GM11168 (cell line): ENCODE measurements around the gene PXDC1.

Experiments
- in situ Hi-C: fragments of 300-500 bp; cut with MboI; formaldehyde crosslinking; loops from one replicate; pipeline ENCODE4 v1.12.0; 2022; ENCODE audit warnings: low sequenced_read_pairs; ENCODE audit not compliant: unreplicated experiment

Gene PXDC1, protein sequence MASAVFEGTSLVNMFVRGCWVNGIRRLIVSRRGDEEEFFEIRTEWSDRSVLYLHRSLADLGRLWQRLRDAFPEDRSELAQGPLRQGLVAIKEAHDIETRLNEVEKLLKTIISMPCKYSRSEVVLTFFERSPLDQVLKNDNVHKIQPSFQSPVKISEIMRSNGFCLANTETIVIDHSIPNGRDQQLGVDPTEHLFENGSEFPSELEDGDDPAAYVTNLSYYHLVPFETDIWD

DNA sequence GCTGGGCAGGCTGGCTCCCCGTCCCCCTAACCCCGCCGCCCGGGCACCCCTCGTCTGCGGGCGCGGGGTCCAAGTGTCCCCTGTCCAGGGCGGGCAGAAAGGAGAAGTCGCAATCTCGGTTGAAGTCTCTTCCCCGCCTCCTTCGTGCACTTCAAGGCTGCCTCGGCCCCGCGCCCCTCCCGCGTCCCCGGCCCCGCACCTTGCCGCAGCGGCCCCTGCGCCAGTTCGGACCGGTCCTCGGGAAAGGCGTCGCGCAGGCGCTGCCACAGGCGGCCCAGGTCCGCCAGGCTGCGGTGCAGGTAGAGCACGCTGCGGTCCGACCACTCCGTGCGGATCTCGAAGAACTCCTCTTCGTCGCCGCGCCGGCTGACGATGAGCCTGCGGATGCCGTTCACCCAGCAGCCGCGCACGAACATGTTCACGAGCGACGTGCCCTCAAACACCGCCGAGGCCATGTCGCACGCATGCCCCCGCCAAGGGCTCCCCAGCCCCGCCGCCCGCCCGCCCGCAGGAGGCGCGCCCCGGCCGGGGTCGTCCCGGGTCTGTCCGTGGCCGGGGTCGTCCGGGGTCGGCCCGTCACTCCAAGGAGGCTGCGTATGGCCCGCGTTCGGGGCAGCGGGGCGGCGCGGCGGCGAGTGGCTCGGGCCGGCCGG lies at the start of gene PXDC1:
TSS of gene PXDC1 (minus strand) at position 637 of the 653 bp plus-strand sequence. CDS start at position 455, 182 bp downstream.
- in situ Hi-C loops = no loop called here

DNA sequence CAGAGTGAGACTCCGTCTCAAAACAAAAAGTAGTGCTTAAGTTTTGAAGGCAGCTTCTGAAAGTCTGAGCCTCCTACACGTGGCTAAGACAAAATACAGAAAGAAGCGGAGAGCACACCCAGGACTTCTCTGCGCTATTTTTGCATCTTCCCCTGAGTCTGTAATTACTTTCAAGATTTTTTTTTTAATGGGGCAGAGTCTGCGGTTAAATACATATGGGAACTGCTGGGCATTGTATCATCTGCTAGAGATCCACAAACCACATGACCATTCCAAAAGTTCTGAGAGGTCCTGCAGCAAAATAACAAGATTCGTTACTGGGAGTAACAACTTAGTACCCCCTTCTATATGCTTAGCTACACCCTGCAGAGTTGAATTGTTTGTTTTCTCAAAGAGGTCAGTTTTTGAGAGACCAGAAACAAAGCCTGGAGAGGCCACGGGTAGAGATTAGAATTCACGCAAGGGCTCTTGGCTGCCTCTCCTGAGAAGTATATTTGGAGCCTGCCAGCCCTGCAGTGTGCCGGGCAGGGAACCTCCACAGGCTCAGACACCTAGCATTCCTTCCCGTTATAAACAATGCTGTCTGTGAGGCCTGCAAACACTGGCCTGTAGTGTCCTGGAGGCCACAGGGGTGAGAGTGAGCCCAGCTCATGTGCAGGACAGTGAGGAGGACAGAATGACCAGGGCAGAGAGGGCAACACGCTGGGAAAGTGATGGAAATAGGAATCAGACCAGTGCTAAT lies 49.5 kb upstream of the PXDC1 start:
- in situ Hi-C loops = no loop called here

DNA sequence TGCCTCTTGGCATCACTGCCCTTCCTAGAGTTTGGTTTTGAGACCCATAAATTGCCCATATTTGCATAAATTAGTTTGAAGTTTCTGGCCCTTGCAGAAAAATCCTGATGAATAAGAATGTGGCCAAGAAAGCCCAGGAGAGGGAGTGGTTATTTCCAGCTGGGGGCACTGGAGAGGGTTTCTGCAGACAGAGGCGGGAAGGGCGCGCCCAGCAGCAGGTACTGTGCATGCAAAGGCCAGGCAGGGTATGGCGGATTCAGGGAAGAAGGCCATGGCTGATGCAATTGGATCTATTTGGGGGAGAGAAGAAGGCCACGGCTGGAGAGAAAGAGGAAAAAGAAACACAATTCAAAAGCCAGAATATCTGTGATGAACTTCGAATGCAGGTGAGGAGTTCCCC lies 48.2 kb upstream of the PXDC1 start:
- in situ Hi-C loops = no loop called here

DNA sequence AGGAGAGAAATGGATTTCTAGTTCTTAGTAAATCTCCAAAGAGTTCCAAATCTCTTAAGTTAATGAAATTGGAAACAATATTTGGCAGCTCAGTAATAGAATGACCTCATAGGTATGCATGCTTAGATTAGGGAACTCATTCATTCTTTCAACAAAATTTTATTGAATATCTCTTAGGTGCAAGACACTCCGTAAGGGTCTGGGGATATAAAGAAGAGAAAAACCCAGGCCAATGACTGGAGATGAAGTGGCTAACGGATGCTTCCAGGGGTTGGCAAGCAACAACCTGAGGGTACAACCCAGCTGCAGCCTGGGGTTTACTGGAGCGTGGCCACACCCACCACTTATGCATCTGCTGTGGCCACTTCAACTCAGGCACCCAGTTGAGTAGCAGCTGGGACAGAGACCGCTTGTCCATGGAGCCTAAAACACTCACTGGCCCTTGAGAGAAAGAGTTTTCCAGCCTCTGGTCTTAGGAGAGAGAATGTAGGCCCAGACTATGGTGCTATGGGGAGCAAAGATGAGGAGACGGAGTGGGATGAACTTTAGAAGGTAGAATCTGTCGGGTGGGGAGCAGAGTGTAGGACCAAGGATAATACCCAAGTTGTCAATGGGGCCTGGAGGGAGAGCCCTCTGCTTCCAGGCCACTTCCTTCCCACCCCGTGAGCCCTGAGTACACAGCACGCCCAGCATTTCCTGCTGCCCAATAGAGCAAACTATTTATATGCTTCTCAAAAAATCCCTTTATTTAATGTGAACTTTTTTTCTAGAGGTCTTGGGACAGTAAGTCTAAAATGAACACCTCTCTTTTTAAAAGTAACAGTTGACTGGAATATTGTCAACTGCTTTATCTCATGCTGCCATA lies 46.8 kb upstream of the PXDC1 start:
- in situ Hi-C loops = no loop called here

DNA sequence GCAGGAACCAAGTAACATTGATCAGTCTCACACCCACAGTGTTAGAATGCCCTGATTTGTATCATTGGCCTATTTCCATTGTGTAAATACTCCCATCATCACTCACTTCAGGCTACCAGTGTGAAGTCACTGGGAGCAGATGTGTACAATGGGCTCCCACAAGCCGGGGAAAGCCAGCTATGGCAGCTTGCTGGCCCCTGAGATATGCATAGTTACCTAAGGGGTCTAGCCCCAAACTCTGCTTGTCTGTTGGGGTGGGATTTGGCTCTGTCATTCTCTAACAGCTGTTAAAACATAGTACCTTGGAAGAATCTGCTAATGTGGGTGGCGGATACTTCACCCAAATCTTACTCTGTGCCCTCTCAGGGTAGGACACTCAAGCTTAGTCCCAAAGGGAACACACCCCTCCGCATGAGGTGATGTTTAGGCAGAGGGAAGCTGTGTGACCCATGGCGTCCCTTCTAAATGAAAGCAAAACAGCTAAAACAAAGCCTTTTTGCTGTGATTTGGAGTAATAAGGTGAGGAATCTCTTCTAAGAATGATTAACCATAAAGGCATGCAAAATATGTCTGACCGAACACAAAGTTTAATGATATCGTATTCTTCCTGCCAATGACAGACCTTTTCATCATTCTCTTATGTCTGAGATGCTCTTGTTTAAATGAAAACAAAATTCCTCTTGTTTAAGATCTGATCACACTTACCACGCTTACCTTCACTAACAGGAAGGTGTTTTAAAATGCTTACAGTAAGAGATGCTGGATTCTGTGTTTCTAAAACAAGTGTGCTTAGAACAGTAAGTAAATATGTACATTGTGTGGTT lies 45.9 kb upstream of the PXDC1 start:
- in situ Hi-C loops = no loop called here

DNA sequence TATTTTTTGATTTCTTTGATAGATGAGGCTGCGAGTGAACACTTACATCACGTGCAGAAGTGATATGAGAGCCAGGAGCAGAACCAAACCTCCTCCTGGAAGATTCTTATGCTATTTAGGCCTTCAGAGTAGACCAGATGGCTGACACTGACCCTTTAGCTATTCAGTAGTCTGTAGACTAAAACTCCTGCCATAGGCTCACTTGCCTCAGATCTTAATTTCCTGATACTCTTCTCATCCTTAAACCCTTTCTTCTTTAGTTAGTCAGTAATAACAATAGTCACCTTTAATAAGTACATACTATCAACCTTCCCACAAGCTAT lies 45.2 kb upstream of the PXDC1 start:
- in situ Hi-C loops = no loop called here

DNA sequence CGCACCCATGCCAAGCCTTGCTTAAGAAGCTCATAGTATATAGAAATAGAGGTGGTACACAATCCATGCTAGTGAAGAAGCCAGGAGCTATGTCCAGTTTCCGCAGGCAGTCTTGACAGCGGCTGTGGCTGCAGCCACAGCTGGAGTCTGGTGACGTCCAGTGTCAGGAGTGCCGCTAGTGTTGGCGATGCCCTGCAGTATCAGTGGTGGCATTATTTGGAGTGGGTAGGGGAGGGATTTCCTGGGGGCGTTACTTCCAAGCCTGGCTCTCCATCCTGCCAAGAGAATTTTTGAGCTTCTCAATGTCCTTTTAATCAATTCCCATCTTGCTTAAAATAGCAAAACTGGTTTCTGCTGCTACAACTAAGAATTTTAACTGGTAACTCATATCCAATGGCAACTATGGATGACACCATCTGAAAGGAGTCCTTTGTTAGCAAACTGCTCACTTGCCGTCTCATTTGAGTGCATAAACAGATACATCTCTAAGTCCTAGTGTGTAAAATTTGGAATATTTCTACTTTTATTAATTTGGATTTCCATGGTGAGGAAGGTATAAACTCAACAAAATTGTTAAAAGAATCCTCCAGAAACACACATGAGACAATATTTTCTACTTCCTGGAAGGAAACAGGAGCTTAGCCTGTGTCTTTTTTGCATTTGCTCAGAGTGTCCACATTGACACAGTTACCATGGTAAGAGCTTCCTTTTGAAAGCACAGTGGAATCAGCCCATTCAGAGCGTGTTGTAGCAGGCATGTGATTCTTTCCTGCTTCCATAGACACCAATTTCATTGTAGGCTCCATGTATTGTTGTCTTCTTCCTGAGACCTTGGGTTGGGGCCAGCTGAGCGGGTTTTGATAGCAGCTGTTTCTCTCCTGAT lies 44.6 kb upstream of the PXDC1 start:
- in situ Hi-C loops = no loop called here

DNA sequence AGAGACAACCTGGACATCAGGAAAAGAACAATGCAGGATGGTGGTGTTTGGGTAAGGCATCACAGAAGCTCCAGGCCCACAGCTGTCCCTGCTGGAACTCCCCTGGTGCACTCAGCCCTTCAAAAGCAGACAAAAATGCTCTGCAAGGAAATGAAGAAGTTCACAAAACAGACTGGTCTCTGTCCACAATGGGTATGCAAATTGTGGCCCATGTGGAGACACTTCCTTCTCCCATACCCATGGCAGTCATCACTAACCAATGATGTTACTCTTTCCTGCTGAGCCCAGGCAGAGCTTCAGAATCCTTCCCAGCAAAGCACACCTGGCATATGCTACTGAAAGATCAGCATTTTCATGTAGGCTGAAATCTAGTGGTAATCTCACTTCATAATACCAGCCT lies 42.6 kb upstream of the PXDC1 start:
- in situ Hi-C loops = no loop called here

DNA sequence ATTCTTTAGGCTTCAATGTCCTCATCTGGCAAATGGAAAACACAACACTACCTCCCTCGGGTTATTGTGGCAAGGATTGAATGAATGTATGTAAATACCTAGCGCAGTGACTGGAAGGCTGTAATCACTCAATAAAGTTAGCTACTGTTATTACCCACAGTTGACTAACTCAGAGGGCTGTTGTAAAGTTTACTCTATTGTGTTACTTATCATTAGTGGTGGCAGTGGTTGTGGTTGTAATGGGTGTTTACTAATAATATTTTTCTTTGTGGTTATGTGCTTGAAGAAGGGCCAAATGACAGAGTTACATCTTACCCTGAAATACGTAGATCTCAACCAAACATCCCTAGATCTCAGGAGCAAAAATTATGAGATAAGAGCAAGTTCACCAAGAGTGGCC lies 42.0 kb upstream of the PXDC1 start:
- in situ Hi-C loops = no loop called here

DNA sequence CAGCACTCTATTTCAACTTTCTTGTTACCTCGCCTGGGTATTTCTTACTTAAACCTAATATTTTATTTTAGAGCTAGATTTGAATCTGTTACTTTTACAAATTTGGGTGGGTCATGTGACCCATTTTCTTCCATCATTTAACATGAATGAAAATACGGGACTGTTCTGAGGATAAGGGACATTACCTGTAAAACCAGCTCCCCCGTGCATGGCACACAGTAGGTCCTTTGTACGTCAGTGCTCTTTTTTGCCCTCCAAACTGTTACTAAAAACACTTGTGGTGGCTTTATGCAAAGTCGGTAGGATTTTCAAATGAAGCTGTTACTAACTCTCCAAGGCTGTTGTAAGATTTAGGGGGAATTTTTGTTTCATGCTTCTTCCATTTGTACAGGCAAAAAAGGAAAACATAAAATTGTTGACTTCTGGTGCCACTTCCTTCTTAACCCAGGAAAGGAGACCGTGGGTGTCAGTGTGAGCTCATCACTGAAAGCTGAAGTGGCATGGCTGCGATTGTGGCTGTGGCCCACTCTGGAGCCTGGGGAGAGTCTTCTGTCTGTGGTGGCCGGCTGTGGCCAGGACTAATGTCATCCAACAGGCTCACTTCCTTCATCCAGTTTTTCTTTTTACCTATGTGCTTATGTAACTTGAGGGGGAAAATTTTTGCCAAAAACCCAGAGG lies 40.2 kb upstream of the PXDC1 start:
- in situ Hi-C loops = no loop called here

DNA sequence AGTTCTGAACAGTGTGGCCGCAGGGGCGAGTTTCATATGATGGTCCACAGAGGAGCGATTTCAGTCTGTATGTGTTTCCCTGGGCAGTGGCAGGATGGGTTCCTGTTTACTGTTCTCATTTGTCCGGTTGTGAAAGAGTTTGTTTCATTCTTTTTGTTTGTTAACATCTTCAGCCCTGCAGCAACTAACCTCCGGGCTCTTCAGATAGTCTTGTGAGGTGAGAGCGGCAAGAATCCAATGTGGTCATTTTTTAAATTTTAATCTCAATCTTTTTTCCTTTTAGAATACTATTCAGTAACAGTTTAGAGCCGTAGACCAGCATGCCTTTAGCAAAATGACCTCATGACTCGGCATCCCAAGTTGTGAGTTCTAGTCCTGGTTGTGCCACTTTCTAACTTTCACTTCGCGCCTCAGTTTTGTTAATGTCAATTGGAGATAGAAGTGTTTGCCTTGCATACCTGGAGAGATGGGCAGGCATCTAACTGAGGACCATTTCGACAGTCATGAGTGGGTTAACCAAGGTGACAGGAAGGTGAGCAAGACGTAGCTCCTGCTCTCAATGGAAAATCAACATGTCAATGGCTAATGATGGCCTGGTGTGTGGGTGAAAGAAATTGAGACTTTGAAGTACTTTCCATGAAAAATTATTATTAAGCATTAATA lies 38.5 kb upstream of the PXDC1 start:
- in situ Hi-C loops = no loop called here

DNA sequence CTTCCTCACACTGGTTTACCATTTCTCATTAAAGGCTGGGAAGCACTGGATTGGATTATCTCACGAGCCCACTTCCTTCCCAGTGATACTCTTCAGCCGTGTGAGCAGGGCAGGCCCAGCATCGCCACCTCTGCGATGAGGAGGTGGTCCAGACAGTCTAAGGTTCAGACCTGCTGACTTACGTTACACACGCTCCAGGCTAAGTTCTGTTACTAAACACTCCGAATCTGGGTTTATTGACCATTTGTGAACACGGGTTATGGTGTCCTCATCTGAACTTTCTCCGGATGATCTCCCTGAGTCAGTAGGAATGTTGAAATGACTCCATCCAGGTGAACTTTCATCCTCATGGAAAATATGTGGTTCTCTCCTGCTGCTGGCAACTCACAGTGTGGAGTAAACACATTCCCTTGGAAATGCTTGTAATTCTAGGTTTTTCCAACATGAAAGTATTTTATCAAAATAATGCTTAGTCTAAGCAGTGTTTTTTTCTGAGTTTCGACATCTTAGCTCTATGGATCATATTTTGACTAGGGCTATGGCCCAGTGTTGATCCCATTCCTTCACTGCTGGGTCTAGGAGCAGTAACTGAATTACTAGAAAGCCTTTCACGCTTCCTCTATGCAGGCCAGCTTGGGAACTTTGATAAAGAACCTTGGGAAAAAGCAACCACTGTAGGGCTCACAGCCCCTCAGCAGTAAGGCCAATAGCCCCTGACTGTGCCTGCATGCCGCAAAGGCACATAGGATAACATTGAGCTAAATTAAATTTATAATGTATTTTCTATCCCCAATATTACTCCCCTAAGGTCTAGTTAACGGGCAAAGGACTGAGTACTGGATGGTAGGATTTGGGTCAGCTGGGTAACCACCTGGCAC lies 37.7 kb upstream of the PXDC1 start:
- in situ Hi-C loops = no loop called here

DNA sequence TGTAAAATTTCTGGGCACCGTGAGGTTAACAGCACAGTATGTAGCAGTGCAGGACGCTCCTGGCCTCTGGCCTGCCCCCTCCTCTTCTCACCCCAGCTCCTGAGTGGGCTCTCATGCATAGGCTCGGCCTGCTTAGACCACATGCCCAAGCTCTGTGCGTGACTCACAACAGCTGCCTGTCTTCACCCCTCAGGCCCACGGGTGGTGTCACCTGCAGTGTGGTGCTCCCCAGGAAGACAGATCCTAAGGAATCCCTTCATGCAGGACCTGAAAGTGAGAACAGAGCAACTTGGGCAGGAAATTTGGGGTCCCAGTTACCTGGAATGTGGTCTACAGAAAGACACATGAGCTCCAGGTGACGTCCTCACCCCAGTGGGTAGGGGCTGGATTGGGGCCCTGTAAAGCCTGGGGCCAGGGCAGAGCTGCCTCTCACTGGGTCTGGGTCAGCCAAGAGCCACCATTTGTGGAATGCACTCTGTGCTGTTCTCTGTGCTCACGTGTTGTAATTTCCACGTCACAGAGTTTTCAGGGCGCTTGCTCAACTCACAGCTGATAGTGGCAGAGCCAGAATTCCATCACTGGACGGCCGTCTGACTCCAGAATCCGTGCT lies 37.0 kb upstream of the PXDC1 start:
- in situ Hi-C loops = no loop called here

DNA sequence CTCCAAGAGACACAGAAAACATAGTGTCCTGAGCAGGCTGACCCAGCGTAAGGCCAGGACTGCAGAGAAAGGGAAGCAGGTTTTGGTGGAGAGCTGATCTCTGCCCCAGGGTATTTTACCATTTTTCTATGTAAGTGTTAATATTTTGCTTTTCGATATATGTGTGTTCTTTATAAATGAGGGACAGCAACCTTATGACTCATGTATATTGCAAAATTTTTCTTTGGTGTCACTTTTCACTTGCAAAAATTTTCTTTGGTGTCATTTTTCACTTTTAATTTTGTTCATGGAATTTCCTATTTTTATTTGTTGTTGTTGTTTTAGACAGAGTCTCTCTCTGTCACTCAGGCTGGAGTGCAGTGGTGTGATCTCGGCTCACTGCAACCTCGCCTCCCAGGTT lies 34.6 kb upstream of the PXDC1 start:
- in situ Hi-C loops = no loop called here

DNA sequence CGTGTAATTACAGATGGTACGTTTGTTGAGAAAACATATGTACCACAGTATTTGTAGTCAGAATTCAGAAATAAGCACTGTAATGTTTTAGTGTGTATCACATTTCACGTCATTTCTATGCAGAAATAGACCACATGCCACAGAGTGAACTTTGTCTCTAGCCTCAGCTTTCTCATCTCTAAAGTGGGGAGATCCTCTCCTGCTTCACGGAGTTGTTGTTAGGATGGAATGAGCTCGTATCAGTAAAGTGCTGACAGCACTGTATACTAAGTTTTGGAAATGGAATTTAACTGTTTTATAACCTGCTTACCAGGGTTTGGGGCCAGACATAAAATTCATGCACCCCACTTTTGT lies 34.2 kb upstream of the PXDC1 start:
- in situ Hi-C loops = no loop called here

DNA sequence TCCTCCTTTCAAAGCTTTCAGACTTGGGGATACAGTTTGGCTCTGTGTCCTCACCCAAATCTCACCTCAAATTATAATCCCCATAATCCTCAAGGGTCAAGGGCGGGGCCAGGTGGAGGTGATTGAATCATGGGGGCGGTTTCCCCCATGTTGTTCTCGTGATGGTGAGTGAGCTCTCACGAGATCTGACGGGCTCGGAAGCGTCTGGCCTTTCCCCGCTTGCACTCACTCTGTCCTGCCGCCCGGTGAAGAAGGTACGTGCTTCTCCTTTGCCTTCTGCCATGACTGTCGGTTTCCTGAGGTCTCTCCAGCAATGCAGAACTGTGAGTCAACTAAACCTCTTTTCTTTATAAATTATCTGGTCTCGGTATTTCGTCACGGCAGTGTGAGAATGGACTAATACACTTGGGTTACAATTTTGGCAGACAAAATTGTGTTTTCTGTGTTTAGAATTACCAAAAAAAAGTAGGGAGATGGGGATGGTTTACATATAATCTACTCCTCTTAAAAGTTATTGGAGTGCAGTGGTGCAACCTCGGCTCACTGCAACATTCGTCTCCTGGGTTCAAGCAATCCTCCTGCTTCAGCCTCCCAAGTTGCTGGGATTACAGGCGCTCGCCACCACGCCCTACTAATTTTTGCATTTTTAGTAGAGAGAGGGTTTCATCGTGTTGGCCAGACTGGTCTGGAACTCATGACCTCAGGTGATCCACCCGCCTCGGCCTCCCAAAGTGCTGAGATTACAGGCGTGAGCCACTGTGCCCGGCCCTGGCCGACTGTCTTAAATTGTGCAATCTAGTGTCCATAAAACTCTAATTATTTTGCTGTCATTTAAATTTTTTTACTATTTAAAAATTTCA lies 33.6 kb upstream of the PXDC1 start:
- in situ Hi-C loops = no loop called here
